ENCODE measurements around the gene DACH1.

DACH1 gene

GRCh38 chr13:71789037-71789436 is 78.0 kb downstream of the DACH1 start:
- TF ChIP-seq RARB (CRISPR knock-in tag; IDR thresholded peaks at IDR 0.05) (no peak), PATZ1 (CRISPR knock-in tag; IDR thresholded peaks at IDR 0.05; ENCODE audit: borderline replicate concordance) (no peak), CSRNP3 (CRISPR knock-in tag; IDR thresholded peaks at IDR 0.05) (no peak), TCF4 (CRISPR knock-in tag; IDR thresholded peaks at IDR 0.05; ENCODE audit: borderline replicate concordance) (no peak), ZNF565 (CRISPR knock-in tag; conservative IDR thresholded peaks at IDR 0.05; ENCODE audit: low read depth) (no peak), SNAI2 (CRISPR knock-in tag; IDR thresholded peaks at IDR 0.05) (no peak), ZFP30 (CRISPR knock-in tag; IDR thresholded peaks at IDR 0.05) (no peak), POU6F1 (CRISPR knock-in tag; IDR thresholded peaks at IDR 0.05; ENCODE audit: borderline replicate concordance, low read depth) (no peak), TOX (CRISPR knock-in tag; IDR thresholded peaks at IDR 0.05; ENCODE audit: borderline replicate concordance) (no peak), TSHZ2 (CRISPR knock-in tag; IDR thresholded peaks at IDR 0.05) (no peak), BACH2 (CRISPR knock-in tag; IDR thresholded peaks at IDR 0.05; ENCODE audit: borderline replicate concordance) (no peak), ARNTL (CRISPR knock-in tag; IDR thresholded peaks at IDR 0.05; ENCODE audit: borderline replicate concordance, low read depth) (no peak), CSDC2 (CRISPR knock-in tag; IDR thresholded peaks at IDR 0.05) (no peak), GLIS3 (CRISPR knock-in tag; IDR thresholded peaks at IDR 0.05) (no peak)
- no peak for ATAC-seq

GRCh38 chr13:71787414-71787813 is 79.6 kb downstream of the DACH1 start:
- no peak for ATAC-seq
- TF ChIP-seq ISL1 (CRISPR knock-in tag; IDR thresholded peaks at IDR 0.05) (no peak), ZNF565 (CRISPR knock-in tag; conservative IDR thresholded peaks at IDR 0.05; ENCODE audit: low read depth) (no peak), BACH2 (CRISPR knock-in tag; IDR thresholded peaks at IDR 0.05; ENCODE audit: borderline replicate concordance) (no peak), OSR1 (CRISPR knock-in tag; IDR thresholded peaks at IDR 0.05) (no peak), SNAI2 (CRISPR knock-in tag; IDR thresholded peaks at IDR 0.05) (no peak), ZNF70 (CRISPR knock-in tag; IDR thresholded peaks at IDR 0.05) (no peak), ZC3H10 (CRISPR knock-in tag; IDR thresholded peaks at IDR 0.05) (no peak), POU6F1 (CRISPR knock-in tag; IDR thresholded peaks at IDR 0.05; ENCODE audit: borderline replicate concordance, low read depth) (no peak), CREB5 (CRISPR knock-in tag; IDR thresholded peaks at IDR 0.05; ENCODE audit: low read depth) (no peak)

- no peak for ATAC-seq
Observed at GRCh38 chr13:71786875-71787274, 80.1 kb downstream of the DACH1 start.

More at GRCh38 chr13:71786875-71787274, 80.1 kb downstream of the DACH1 start:
- no peak for TF ChIP-seq ZNF565 (CRISPR knock-in tag; conservative IDR thresholded peaks at IDR 0.05; ENCODE audit: low read depth)
- TF ChIP-seq POU6F1 (CRISPR knock-in tag; IDR thresholded peaks at IDR 0.05; ENCODE audit: borderline replicate concordance, low read depth) = no peak
- no peak for TF ChIP-seq ISL1 (CRISPR knock-in tag; IDR thresholded peaks at IDR 0.05)
- no peak for TF ChIP-seq PATZ1 (CRISPR knock-in tag; IDR thresholded peaks at IDR 0.05; ENCODE audit: borderline replicate concordance)
- TF ChIP-seq ARNTL (CRISPR knock-in tag; IDR thresholded peaks at IDR 0.05; ENCODE audit: borderline replicate concordance, low read depth) = no peak
- TF ChIP-seq ZNF8 (CRISPR knock-in tag; IDR thresholded peaks at IDR 0.05) = no peak
- TF ChIP-seq BACH2 (CRISPR knock-in tag; IDR thresholded peaks at IDR 0.05; ENCODE audit: borderline replicate concordance) = no peak
- TF ChIP-seq RARB (CRISPR knock-in tag; IDR thresholded peaks at IDR 0.05) = no peak
- TF ChIP-seq ZFP3 (CRISPR knock-in tag; IDR thresholded peaks at IDR 0.05) = no peak
- TF ChIP-seq OSR1 (CRISPR knock-in tag; IDR thresholded peaks at IDR 0.05) = no peak
- TF ChIP-seq SNAI2 (CRISPR knock-in tag; IDR thresholded peaks at IDR 0.05) = no peak
- TF ChIP-seq PPARA (CRISPR knock-in tag; IDR thresholded peaks at IDR 0.05; ENCODE audit: borderline replicate concordance) = no peak
- no peak for TF ChIP-seq ZNF70 (CRISPR knock-in tag; IDR thresholded peaks at IDR 0.05)
- no peak for TF ChIP-seq TOX (CRISPR knock-in tag; IDR thresholded peaks at IDR 0.05; ENCODE audit: borderline replicate concordance)
- no peak for TF ChIP-seq GLIS3 (CRISPR knock-in tag; IDR thresholded peaks at IDR 0.05)

Data from SK-N-SH treated with all-trans-retinoic acid at 6 μM for 48 hours (cell line).